Neuron (in vitro differentiated cells): ENCODE measurements around the gene CIITA.

Experiments used
- H2AFZ ChIP-seq: one replicate; pipeline ENCODE4 v1.6.1; 2013; ENCODE audit warnings: low read depth, mild to moderate bottlenecking, inconsistent platforms, low read length, moderate library complexity
- H3K27me3 ChIP-seq: one replicate; pipeline ENCODE4 v1.6.1; 2013; ENCODE audit warnings: low read length; ENCODE audit not compliant: insufficient read depth
- H3K36me3 ChIP-seq: one replicate; pipeline ENCODE4 v1.6.1; 2013; ENCODE audit warnings: low read length; ENCODE audit not compliant: insufficient read depth
- H3K4me1 ChIP-seq: one replicate; pipeline ENCODE4 v1.6.1; 2013; ENCODE audit warnings: low read length; ENCODE audit not compliant: insufficient read depth
- H3K4me3 ChIP-seq: 2 replicates; pipeline ENCODE4 v1.5.1; 2013; ENCODE audit warnings: mild to moderate bottlenecking, low read length, moderate library complexity
- H3K9me3 ChIP-seq: one replicate; pipeline ENCODE4 v1.6.1; 2013; ENCODE audit warnings: low read length

The CIITA gene

GRCh38 chr16:10859658-10860057, 17.3 kb upstream of the CIITA start:
- H3K36me3 ChIP-seq = no peaks in the 10 kb centered on the region
- H3K4me3 ChIP-seq = no peak overlapping the region
- H3K27me3 ChIP-seq = peaks cover 4% of the 10 kb centered on the region
- no peaks in the 10 kb centered on the region for H3K4me1 ChIP-seq
- no peaks in the 10 kb centered on the region for H3K9me3 ChIP-seq
- no peak overlapping the region for H2AFZ ChIP-seq

- H3K4me1 ChIP-seq = no peaks in the 10 kb centered on the region
- no peaks in the 10 kb centered on the region for H3K36me3 ChIP-seq
- H2AFZ ChIP-seq = no peak overlapping the region
- no peak overlapping the region for H3K4me3 ChIP-seq
- peaks cover 5% of the 10 kb centered on the region for H3K27me3 ChIP-seq
- H3K9me3 ChIP-seq = no peaks in the 10 kb centered on the region
Observed at GRCh38 chr16:10862438-10862837, 14.6 kb upstream of the CIITA start.

- Histone ChIP-seq H3K4me1 (no peaks in the 10 kb centered on the region), H3K4me3 (no peak overlapping the region), H3K9me3 (no peaks in the 10 kb centered on the region), H2AFZ (no peak overlapping the region), H3K36me3 (no peaks in the 10 kb centered on the region), H3K27me3 (peaks cover 5% of the 10 kb centered on the region)
Observed at GRCh38 chr16:10865991-10866966, 10.7 kb upstream of the CIITA start.

- Histone ChIP-seq H3K36me3 (no peaks in the 10 kb centered on the region), H3K27me3 (peaks cover 4% of the 10 kb centered on the region), H3K9me3 (no peaks in the 10 kb centered on the region), H2AFZ (no peak overlapping the region), H3K4me3 (no peak overlapping the region), H3K4me1 (no peaks in the 10 kb centered on the region)
Observed at GRCh38 chr16:10867199-10867598, 9.8 kb upstream of the CIITA start.

GRCh38 chr16:10868104-10868595, 8.9 kb upstream of the CIITA start:
- Histone ChIP-seq H2AFZ (no peak overlapping the region), H3K4me3 (no peak overlapping the region), H3K36me3 (no peaks in the 10 kb centered on the region), H3K9me3 (no peaks in the 10 kb centered on the region), H3K27me3 (peaks cover 3% of the 10 kb centered on the region), H3K4me1 (no peaks in the 10 kb centered on the region)

GRCh38 chr16:10868596-10869469, 8.2 kb upstream of the CIITA start:
- H3K36me3 ChIP-seq = no peaks in the 10 kb centered on the region
- no peaks in the 10 kb centered on the region for H3K4me1 ChIP-seq
- no peak overlapping the region for H3K4me3 ChIP-seq
- no peaks in the 10 kb centered on the region for H3K9me3 ChIP-seq
- no peak overlapping the region for H2AFZ ChIP-seq
- peaks cover 7% of the 10 kb centered on the region for H3K27me3 ChIP-seq

- Histone ChIP-seq H3K4me1 (no peaks in the 10 kb centered on the region), H3K36me3 (no peaks in the 10 kb centered on the region), H3K4me3 (no peak overlapping the region), H3K27me3 (peaks cover 12% of the 10 kb centered on the region), H3K9me3 (no peaks in the 10 kb centered on the region), H2AFZ (no peak overlapping the region)
Observed at GRCh38 chr16:10870137-10870776, 6.7 kb upstream of the CIITA start.

- Histone ChIP-seq H3K4me3 (no peak overlapping the region), H3K36me3 (no peaks in the 10 kb centered on the region), H3K4me1 (no peaks in the 10 kb centered on the region), H2AFZ (no peak overlapping the region), H3K27me3 (peaks cover 12% of the 10 kb centered on the region), H3K9me3 (no peaks in the 10 kb centered on the region)
Observed at GRCh38 chr16:10870808-10871156, 6.2 kb upstream of the CIITA start.

- Histone ChIP-seq H3K36me3 (no peaks in the 10 kb centered on the region), H3K4me3 (no peak overlapping the region), H3K27me3 (peaks cover 14% of the 10 kb centered on the region), H3K9me3 (no peaks in the 10 kb centered on the region), H2AFZ (no peak overlapping the region), H3K4me1 (no peaks in the 10 kb centered on the region)
Observed at GRCh38 chr16:10871157-10871991, 5.6 kb upstream of the CIITA start.

GRCh38 chr16:10876315-10876714, 687 bp upstream of the CIITA start:
- Histone ChIP-seq H3K4me3 (no peak overlapping the region), H3K4me1 (no peaks in the 10 kb centered on the region), H3K9me3 (no peaks in the 10 kb centered on the region), H3K36me3 (no peaks in the 10 kb centered on the region), H2AFZ (no peak overlapping the region), H3K27me3 (peaks cover 54% of the 10 kb centered on the region)

- Histone ChIP-seq H3K27me3 (peaks cover 56% of the 10 kb centered on the region), H3K4me3 (no peak overlapping the region), H3K36me3 (no peaks in the 10 kb centered on the region), H3K4me1 (no peaks in the 10 kb centered on the region), H3K9me3 (no peaks in the 10 kb centered on the region), H2AFZ (no peak overlapping the region)
Observed at GRCh38 chr16:10877472-10877946, 507 bp downstream of the CIITA start.

- Histone ChIP-seq H3K4me1 (no peaks in the 10 kb centered on the region), H3K36me3 (no peaks in the 10 kb centered on the region), H3K9me3 (no peaks in the 10 kb centered on the region), H2AFZ (no peak overlapping the region), H3K4me3 (no peak overlapping the region), H3K27me3 (peaks cover 56% of the 10 kb centered on the region)
Observed at GRCh38 chr16:10878328-10878643, 1.3 kb downstream of the CIITA start.
